Erythroblast (primary cell): ENCODE measurements around the gene GLS.
"Not testable (repeated sequence)": the region's sequence is repeated elsewhere in the genome, so short reads cannot be mapped to it uniquely, and the experiment has no call there.

Source experiments
- DNase-seq, 2 experiments: peaks; one replicate each; lab custom pipeline; 2025; lab: John Stamatoyannopoulos, UW
- GATA1 ChIP-seq: IDR thresholded peaks from 2 replicates; pipeline ENCODE4 v1.6.1; 2011; ENCODE audit warnings: low read depth, mild to moderate bottlenecking, control low read depth, low read length, moderate library complexity
- POLR2A ChIP-seq: IDR thresholded peaks from 2 replicates; pipeline ENCODE4 v1.6.1; 2011; ENCODE audit warnings: mild to moderate bottlenecking, low read length

GLS gene

GRCh38 chr2:190846746-190847145, 33.9 kb upstream of the GLS start:
- DNase-seq = no peak

GRCh38 chr2:190847504-190848081, 33.0 kb upstream of the GLS start:
- DNase-seq = no peak
- TF ChIP-seq POLR2A (no peak), GATA1 (no peak)

More at GRCh38 chr2:190846746-190847145, 33.9 kb upstream of the GLS start:
- TF ChIP-seq POLR2A (no peak), GATA1 (no peak)

- DNase-seq = no peak
- TF ChIP-seq GATA1 (no peak), POLR2A (no peak)
Measured at GRCh38 chr2:190849774-190850173, 30.8 kb upstream of the GLS start.

DNA sequence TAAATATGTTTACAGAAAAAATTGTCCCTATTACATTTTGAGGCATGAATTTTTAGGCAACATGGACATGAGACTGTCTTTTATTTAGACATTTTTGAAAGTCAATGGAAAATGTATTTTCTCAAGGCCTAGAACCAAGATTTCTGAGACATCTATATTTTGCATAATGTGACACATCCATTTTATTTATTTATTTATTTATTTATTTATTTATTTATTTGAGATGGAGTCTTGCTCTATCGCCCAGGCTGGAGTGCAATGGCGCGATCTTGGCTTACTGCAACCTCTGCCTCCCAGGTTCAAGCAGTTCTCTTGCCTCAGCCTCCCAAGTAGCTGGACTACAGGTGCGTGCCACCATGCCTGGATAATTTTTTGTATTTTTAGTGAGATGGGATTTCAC, 27.6 kb upstream of the GLS start:
- not testable (repeated sequence) for DNase-seq

- no peak for TF ChIP-seq POLR2A
- no peak for TF ChIP-seq GATA1
Measured at GRCh38 chr2:190853531-190854383, 26.9 kb upstream of the GLS start.

GRCh38 chr2:190854726-190855125, 25.9 kb upstream of the GLS start:
- TF ChIP-seq GATA1 (no peak), POLR2A (no peak)

More at GRCh38 chr2:190853531-190854383, 26.9 kb upstream of the GLS start:
- DNase-seq = no peak

DNA sequence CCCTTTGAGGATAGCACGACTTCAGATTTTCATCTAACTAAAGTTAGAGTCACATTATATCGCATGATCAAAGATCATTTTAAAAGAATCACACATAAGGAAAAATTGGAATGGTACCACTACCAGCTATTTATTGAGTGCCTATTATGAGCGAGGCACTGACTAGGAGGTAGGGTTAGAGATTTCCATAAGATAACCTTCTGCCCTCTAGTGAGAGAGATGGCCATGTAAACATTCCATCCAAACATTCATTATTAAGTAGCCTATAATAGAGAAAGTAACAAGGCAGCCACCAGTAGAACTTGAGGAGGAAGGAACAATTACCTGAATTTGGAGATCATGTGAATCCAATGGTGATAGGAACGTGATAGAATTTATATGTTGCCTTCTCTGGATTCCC, 25.4 kb upstream of the GLS start:
- TF ChIP-seq GATA1 = no peak
- no peak for TF ChIP-seq POLR2A

More at GRCh38 chr2:190854726-190855125, 25.9 kb upstream of the GLS start:
- no peak for DNase-seq

DNA sequence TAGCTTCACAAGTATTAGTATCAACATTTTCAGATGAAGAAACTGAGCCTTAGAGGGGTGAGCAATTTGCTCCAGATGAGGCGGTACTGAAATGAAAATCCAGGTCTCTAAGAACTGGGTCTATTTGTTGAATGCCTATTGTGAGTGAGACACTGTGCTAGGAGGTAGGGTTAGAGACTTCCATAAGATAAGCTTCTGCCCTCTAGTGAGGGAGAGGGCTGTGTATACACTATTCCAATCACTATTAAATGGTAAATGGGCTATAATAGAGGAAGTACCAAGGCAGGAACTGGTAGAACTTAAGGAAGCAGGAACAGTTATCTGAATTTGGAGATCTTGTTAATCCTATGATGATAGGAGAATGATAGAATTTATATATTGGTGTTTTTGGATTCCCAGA, 23.6 kb upstream of the GLS start:
- no peak for DNase-seq
- no peak for TF ChIP-seq GATA1
- TF ChIP-seq POLR2A = no peak

More for the DNA sequence above, 25.4 kb upstream of the GLS start:
- no peak for DNase-seq

DNA sequence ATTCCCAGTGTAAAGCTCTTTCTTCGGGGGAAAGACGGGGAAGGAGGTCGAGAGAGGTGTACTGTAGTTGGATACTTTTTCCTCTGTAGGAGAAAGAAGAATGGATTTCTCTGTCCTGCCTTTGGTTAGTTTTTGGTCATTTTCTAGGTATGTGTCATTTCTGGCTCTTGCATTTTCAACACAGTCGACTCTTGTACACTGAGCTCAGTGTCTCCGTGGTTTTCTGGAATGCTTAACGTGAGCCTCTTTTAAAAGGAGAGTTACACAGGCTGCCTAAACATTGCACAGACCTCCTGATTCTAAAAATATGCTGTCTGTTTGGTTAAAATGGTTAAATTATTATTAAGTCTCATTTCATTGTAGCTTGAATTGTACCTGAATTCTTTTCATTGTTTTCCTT, 21.8 kb upstream of the GLS start:
- TF ChIP-seq GATA1 = no peak
- TF ChIP-seq POLR2A = no peak
- DNase-seq = no peak

GRCh38 chr2:190859347-190860297, 21.0 kb upstream of the GLS start:
- no peak for DNase-seq
- no peak for TF ChIP-seq POLR2A
- TF ChIP-seq GATA1 = no peak

DNA sequence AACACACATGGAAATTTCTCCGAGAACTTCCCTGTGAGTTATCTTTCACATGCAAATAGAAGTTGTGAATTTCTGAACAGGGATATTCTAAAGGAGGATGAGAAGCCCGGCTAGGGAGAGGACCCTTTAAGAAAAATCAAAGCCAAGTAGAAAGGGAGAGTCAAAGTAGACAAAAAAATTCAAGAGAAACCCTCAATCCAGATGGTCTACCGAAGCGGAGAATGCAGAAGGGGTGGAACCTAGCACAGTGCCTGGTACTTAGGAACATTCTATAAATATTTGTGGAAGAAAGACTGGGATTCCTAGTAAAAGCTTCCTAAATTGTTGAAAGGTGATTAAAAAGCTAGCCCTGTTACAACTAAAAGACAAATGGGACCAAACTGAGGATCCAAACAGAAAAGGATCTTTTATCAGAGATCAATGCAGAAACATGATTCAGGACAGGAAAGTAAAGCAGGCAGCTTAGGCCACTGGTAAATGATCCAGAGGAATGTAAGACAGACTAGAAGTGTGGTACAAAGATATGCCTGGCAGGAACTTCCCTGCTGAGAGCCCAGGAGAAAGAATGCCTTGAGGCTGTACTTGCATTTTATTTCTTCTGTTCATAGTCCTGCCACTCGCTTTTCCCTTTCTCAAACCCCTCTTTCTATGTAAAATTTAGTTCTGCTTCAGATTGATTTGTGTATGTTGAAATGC, 19.5 kb upstream of the GLS start:
- no peak for DNase-seq
- no peak for TF ChIP-seq GATA1
- TF ChIP-seq POLR2A = no peak

GRCh38 chr2:190862128-190862527, 18.5 kb upstream of the GLS start:
- not testable (repeated sequence) for DNase-seq

GRCh38 chr2:190862571-190862991, 18.0 kb upstream of the GLS start:
- DNase-seq = no peak
- TF ChIP-seq GATA1 (no peak), POLR2A (no peak)
